ENCODE data around the gene SIGLEC1. TPM values are rescaled to one million over a fixed set of nuclear protein-coding genes. Genes with fewer than 3 reads are reported as not detected.

Gene SIGLEC1
- total and polyA plus RNA-seq, 2 experiments from 2014 or later: not detected

GRCh38 chr20:3734111-3734843 is 21.9 kb upstream of the SIGLEC1 start:
- no peak overlapping the region for H3K4me3 ChIP-seq
- no peak overlapping the region for H3K27ac ChIP-seq (ENCODE audit: low read depth)
- no peak overlapping the region for H3K4me3 Mint-ChIP-seq
- H3K27me3 ChIP-seq (ENCODE audit: insufficient read depth): peaks cover 29% of the 10 kb centered on the region
- ATAC-seq: no peak
- no peaks in the 10 kb centered on the region; the same call in 2 of the 3 replicates for H3K9me3 Mint-ChIP-seq
- no peak overlapping the region for H3K4me2 ChIP-seq
- no peak overlapping the region for H2AFZ ChIP-seq
- H4K20me1 ChIP-seq (replicated peaks; ENCODE audit: insufficient read depth): no peaks in the 10 kb centered on the region
- H3K27ac Mint-ChIP-seq: no peak overlapping the region
- DNase-seq (ENCODE audit: low spot score): no peak
- H3K36me3 Mint-ChIP-seq (ENCODE audit: low read depth): no peaks in the 10 kb centered on the region; the same call in 2 of the 3 replicates
- H3K27me3 Mint-ChIP-seq (ENCODE audit: insufficient read depth, low read depth, poor library complexity): peaks cover 23% of the 10 kb centered on the region
- peaks cover 17% of the 10 kb centered on the region for H3K4me1 Mint-ChIP-seq
- H3F3A ChIP-seq (replicated peaks; ENCODE audit: low read depth): no peaks in the 10 kb centered on the region
- H3K36me3 ChIP-seq (ENCODE audit: insufficient read depth): no peaks in the 10 kb centered on the region
- peaks cover 13% of the 10 kb centered on the region for H3K4me1 ChIP-seq (ENCODE audit: insufficient read depth)
- no peaks in the 10 kb centered on the region for H3K79me2 ChIP-seq (replicated peaks; ENCODE audit: insufficient read depth)
- H3K9me2 ChIP-seq (ENCODE audit: insufficient read depth): no peaks in the 10 kb centered on the region
- TF ChIP-seq ZNF462 (CRISPR knock-in tag; IDR thresholded peaks at IDR 0.05) (no peak), EZH2 (IDR thresholded peaks at IDR 0.05; ENCODE audit: low read depth, unreplicated experiment) (no peak), CTCF (conservative IDR thresholded peaks at IDR 0.05; ENCODE audit: low read depth in 2 of 2) (no peak), EZH2phosphoT487 (IDR thresholded peaks at IDR 0.05; ENCODE audit: unreplicated experiment) (no peak), STAT1 (IDR thresholded peaks at IDR 0.05; ENCODE audit: unreplicated experiment) (no peak), JUNB (IDR thresholded peaks at IDR 0.05; ENCODE audit: unreplicated experiment) (no peak), REST (IDR thresholded peaks at IDR 0.05; ENCODE audit: unreplicated experiment) (no peak), ZNF114 (CRISPR knock-in tag; IDR thresholded peaks at IDR 0.05) (no peak), CREB1 (CRISPR knock-in tag; IDR thresholded peaks at IDR 0.05; ENCODE audit: low read depth) (no peak), NANOG (IDR thresholded peaks at IDR 0.05; ENCODE audit: borderline replicate concordance) (no peak), ZNF331 (CRISPR knock-in tag; IDR thresholded peaks at IDR 0.05; ENCODE audit: low read depth) (no peak), POLR2AphosphoS5 (IDR thresholded peaks at IDR 0.05; ENCODE audit: low read depth) (no peak)
- TF ChIP-seq, protein P1, sequence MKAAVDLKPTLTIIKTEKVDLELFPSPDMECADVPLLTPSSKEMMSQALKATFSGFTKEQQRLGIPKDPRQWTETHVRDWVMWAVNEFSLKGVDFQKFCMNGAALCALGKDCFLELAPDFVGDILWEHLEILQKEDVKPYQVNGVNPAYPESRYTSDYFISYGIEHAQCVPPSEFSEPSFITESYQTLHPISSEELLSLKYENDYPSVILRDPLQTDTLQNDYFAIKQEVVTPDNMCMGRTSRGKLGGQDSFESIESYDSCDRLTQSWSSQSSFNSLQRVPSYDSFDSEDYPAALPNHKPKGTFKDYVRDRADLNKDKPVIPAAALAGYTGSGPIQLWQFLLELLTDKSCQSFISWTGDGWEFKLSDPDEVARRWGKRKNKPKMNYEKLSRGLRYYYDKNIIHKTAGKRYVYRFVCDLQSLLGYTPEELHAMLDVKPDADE (IDR thresholded peaks at IDR 0.05): no peak
